HEK293 (cell line): ENCODE data around the gene VPS13D.

Experiments used
- CTCF ChIA-PET: fragments of 350-600 bp; formaldehyde crosslinking; extraction: SDS; loops from one replicate; lab custom pipeline; 2021; ENCODE audit warnings: antibody characterized with exemption; lab: Yijun Ruan, JAX
- POLR2A ChIA-PET: fragments of 300-600 bp; formaldehyde crosslinking; extraction: SDS; loops from one replicate; lab custom pipeline; 2020; ENCODE audit warnings: antibody characterized with exemption, inconsistent platforms; lab: Yijun Ruan, JAX
- H3K27ac ChIP-seq: fragments of 200-500 bp; sonication (Bioruptor generic); 2 replicates; pipeline ENCODE4 v1.5.1; 2014; ENCODE audit warnings: low read depth, low read length, control low read depth, inconsistent platforms; ENCODE audit errors: extremely low read depth
- H3K36me3 ChIP-seq, 2 experiments: fragments of 200-500 bp in 1 of 2; sonication (Bioruptor generic) in 1 of 2; 1 replicate in 1 of 2; 2 replicates in 1 of 2; pipeline ENCODE4 v1.5.1; 2014 to 2017; ENCODE audit warnings: inconsistent platforms in 2 of 2, low read length in 2 of 2; ENCODE audit not compliant: control insufficient read depth in 2 of 2, insufficient read depth in 1 of 2
- H3K4me1 ChIP-seq: fragments of 200-500 bp; sonication (Bioruptor generic); 2 replicates; pipeline ENCODE4 v1.5.1; 2014; ENCODE audit warnings: mild to moderate bottlenecking, low read length, inconsistent platforms; ENCODE audit not compliant: control insufficient read depth, insufficient read depth
- H3K4me3 ChIP-seq: 2 replicates; pipeline ENCODE4 v1.5.1; 2011; ENCODE audit warnings: low read depth, mild to moderate bottlenecking, control low read depth, low read length, moderate library complexity
- H3K9me3 ChIP-seq: fragments of 200-500 bp; sonication (Bioruptor generic); 2 replicates; pipeline ENCODE4 v1.5.1; 2014; ENCODE audit warnings: low read depth, low read length, inconsistent platforms; ENCODE audit not compliant: control insufficient read depth, insufficient read depth
- EGR2 ChIP-seq: fragments of 450-650 bp; formaldehyde crosslinking; IDR thresholded peaks from 2 replicates; pipeline ENCODE4 v1.5.1; 2016; ENCODE audit warnings: low read depth, missing biosample characterization, missing genetic modification characterization
- GLI2 ChIP-seq: fragments of 450-650 bp; formaldehyde crosslinking; IDR thresholded peaks from 2 replicates; pipeline ENCODE4; 2017; ENCODE audit warnings: missing biosample characterization, missing genetic modification characterization, low read depth, borderline replicate concordance
- GLIS1 ChIP-seq: fragments of 450-650 bp; formaldehyde crosslinking; IDR thresholded peaks from 2 replicates; pipeline ENCODE4 v1.5.1; 2016; ENCODE audit warnings: missing biosample characterization, missing genetic modification characterization
- HOXC10 ChIP-seq: sonication (generic); formaldehyde crosslinking; IDR thresholded peaks from 2 replicates; pipeline ENCODE4 v1.8.1; 2023; ENCODE audit warnings: mild to moderate bottlenecking, missing genetic modification reagents
- OSR2 ChIP-seq: fragments of 450-650 bp; formaldehyde crosslinking; IDR thresholded peaks from 2 replicates; pipeline ENCODE4 v1.5.1; 2016; ENCODE audit warnings: missing biosample characterization, missing genetic modification characterization
- OVOL3 ChIP-seq: fragments of 450-650 bp; formaldehyde crosslinking; IDR thresholded peaks from 2 replicates; pipeline ENCODE4 v1.5.1; 2016; ENCODE audit warnings: missing biosample characterization, missing genetic modification characterization
- SP2 ChIP-seq: fragments of 450-650 bp; formaldehyde crosslinking; IDR thresholded peaks from 2 replicates; pipeline ENCODE4 v1.5.1; 2016; ENCODE audit warnings: missing biosample characterization, missing genetic modification characterization
- TSHZ1 ChIP-seq: fragments of 450-650 bp; formaldehyde crosslinking; IDR thresholded peaks from 2 replicates; pipeline ENCODE4 v1.5.1; 2016; ENCODE audit warnings: missing biosample characterization, missing genetic modification characterization, borderline replicate concordance
- ZBTB6 ChIP-seq: fragments of 450-650 bp; formaldehyde crosslinking; IDR thresholded peaks from 2 replicates; pipeline ENCODE4 v1.5.1; 2017; ENCODE audit warnings: missing biosample characterization, missing genetic modification characterization
- ZNF10 ChIP-seq: fragments of 450-650 bp; formaldehyde crosslinking; IDR thresholded peaks from 2 replicates; pipeline ENCODE4 v1.5.1; 2017; ENCODE audit warnings: missing biosample characterization, missing genetic modification characterization
- ZNF114 ChIP-seq: fragments of 450-650 bp; formaldehyde crosslinking; IDR thresholded peaks from 2 replicates; pipeline ENCODE4 v1.5.0; 2017; ENCODE audit warnings: missing biosample characterization, missing genetic modification characterization
- ZNF133 ChIP-seq: fragments of 450-650 bp; formaldehyde crosslinking; IDR thresholded peaks from 2 replicates; pipeline ENCODE4 v1.5.1; 2016; ENCODE audit warnings: missing biosample characterization, missing genetic modification characterization
- ZNF146 ChIP-seq: fragments of 450-650 bp; formaldehyde crosslinking; IDR thresholded peaks from 2 replicates; pipeline ENCODE4 v1.5.1; 2016; ENCODE audit warnings: missing biosample characterization, missing genetic modification characterization
- ZNF214 ChIP-seq: fragments of 450-650 bp; formaldehyde crosslinking; IDR thresholded peaks from 2 replicates; pipeline ENCODE4 v1.5.1; 2017; ENCODE audit warnings: missing biosample characterization, mild to moderate bottlenecking, missing genetic modification characterization, borderline replicate concordance
- ZNF280D ChIP-seq: fragments of 450-650 bp; formaldehyde crosslinking; IDR thresholded peaks from 2 replicates; pipeline ENCODE4 v1.5.1; 2016; ENCODE audit warnings: missing biosample characterization, missing genetic modification characterization
- ZNF302 ChIP-seq: fragments of 450-650 bp; formaldehyde crosslinking; IDR thresholded peaks from 2 replicates; pipeline ENCODE4 v1.5.1; 2016; ENCODE audit warnings: missing biosample characterization, missing genetic modification characterization, low read depth
- ZNF37A ChIP-seq: fragments of 450-650 bp; IDR thresholded peaks from 2 replicates; pipeline ENCODE4 v1.5.1; 2018; ENCODE audit warnings: missing biosample characterization, missing genetic modification characterization
- ZNF555 ChIP-seq: fragments of 450-650 bp; formaldehyde crosslinking; conservative IDR thresholded peaks from 2 replicates; pipeline ENCODE4 v1.5.1; 2017; ENCODE audit warnings: missing biosample characterization, mild to moderate bottlenecking, missing genetic modification characterization, inconsistent platforms
- ZNF596 ChIP-seq: fragments of 450-650 bp; IDR thresholded peaks from 2 replicates; pipeline ENCODE4 v1.5.0; 2018; ENCODE audit warnings: missing biosample characterization, mild to moderate bottlenecking, missing genetic modification characterization, moderate library complexity
- TF ChIP-seq, protein P1 (sequence below): fragments of 450-650 bp; IDR thresholded peaks from 2 replicates; pipeline ENCODE4 v1.5.1; 2018; ENCODE audit warnings: missing biosample characterization, mild to moderate bottlenecking, missing genetic modification characterization

VPS13D gene

DNA sequence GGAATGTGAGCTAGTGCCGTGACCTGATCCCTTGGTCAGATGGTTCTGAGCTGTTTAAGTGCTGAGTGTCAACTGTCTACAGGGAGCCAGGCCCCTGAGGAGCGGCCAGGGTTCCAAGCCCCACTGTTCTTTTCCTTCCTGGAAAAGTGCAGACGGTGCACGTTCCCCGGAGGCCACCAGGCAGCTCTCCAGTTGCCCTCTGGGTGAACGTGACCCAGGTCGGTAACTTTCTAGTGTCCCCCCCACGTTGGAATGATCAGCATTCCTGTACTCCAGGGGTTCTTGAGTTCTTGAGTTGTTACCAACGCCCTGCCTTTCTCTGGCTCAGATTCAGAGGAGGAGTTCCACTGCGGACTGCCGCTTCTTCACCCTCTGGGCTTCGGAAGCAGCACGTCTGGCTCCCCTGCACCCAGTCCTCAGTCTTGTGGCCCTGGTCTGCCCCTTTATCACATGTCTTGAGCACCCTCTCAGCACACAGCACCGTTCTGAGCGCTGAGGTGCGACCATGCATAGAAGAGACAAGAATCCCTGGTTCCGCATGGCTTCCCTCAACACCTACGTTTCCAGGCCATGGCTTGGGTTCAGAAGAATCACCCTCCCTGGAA lies 256.7 kb downstream of the VPS13D start:
- no peaks in the 10 kb centered on the region for H3K4me1 ChIP-seq
- H3K4me3 ChIP-seq, result no peak overlapping the region
- H3K27ac ChIP-seq, result no peak overlapping the region
- H3K36me3 ChIP-seq, result peaks cover 0 to 20% of the 10 kb centered on the region in 2 experiments; a peak in 1 of 3 replicates
- TF ChIP-seq GLIS1 (tag by site-specific recombination) (peak; percentile 41; the same call in 1 of the 2 replicates), TSHZ1 (tag by site-specific recombination) (no peak), ZNF37A (tag by site-specific recombination) (no peak)
- TF ChIP-seq, protein P1, sequence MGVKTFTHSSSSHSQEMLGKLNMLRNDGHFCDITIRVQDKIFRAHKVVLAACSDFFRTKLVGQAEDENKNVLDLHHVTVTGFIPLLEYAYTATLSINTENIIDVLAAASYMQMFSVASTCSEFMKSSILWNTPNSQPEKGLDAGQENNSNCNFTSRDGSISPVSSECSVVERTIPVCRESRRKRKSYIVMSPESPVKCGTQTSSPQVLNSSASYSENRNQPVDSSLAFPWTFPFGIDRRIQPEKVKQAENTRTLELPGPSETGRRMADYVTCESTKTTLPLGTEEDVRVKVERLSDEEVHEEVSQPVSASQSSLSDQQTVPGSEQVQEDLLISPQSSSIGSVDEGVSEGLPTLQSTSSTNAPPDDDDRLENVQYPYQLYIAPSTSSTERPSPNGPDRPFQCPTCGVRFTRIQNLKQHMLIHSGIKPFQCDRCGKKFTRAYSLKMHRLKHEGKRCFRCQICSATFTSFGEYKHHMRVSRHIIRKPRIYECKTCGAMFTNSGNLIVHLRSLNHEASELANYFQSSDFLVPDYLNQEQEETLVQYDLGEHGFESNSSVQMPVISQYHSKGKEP (tag by site-specific recombination), result peak; percentile 68
- TF ChIP-seq, all 188 proteins: peak for 2
- CTCF ChIA-PET, result interaction anchor here (0.7 kb wide), 1 partner anchor 379 kb away, joined by 3 read pairs; no protein-coding TSS in a partner anchor
- no peaks in the 10 kb centered on the region for H3K9me3 ChIP-seq
- POLR2A ChIA-PET, result interaction anchor here (1.0 kb wide), 1 partner anchor 131 kb away, joined by 5 read pairs; the partner anchor contains the start of gene DHRS3

GRCh38 chr1:12487520-12487919 lies 257.7 kb downstream of the VPS13D start:
- CTCF ChIA-PET, result interaction anchor here (0.9 to 1.0 kb wide), 2 partner anchors 9 to 171 kb away, joined by 3 to 6 read pairs; no protein-coding TSS in a partner anchor
- Histone ChIP-seq H3K4me3 (no peak overlapping the region), H3K36me3 (peaks cover 0 to 21% of the 10 kb centered on the region in 2 experiments; a peak in 1 of 3 replicates), H3K9me3 (no peaks in the 10 kb centered on the region), H3K4me1 (no peaks in the 10 kb centered on the region), H3K27ac (no peak overlapping the region)
- POLR2A ChIA-PET, result no interaction called here
- TF ChIP-seq GLI2 (tag by site-specific recombination), result no peak
- no peak for TF ChIP-seq ZNF596
- TF ChIP-seq ZNF37A (tag by site-specific recombination), result no peak
- no peak for TF ChIP-seq ZBTB6 (tag by site-specific recombination)
- no peak for TF ChIP-seq SP2 (tag by site-specific recombination)
- TF ChIP-seq ZNF133, result no peak
- TF ChIP-seq ZNF302, result no peak
- no peak for TF ChIP-seq OSR2 (tag by site-specific recombination)
- no peak for TF ChIP-seq ZNF555
- no peak for TF ChIP-seq ZNF10
- no peak for TF ChIP-seq OVOL3 (tag by site-specific recombination)
- no peak for TF ChIP-seq ZNF280D (tag by site-specific recombination)
- no peak for TF ChIP-seq ZNF214 (tag by site-specific recombination)
- no peak for TF ChIP-seq EGR2
- TF ChIP-seq ZNF146 (tag by site-specific recombination), result no peak
- no peak for TF ChIP-seq ZNF114 (tag by site-specific recombination)
- no peak for TF ChIP-seq HOXC10 (CRISPR knock-in tag)
